Glomerular endothelial cell (primary cell): ENCODE measurements around the gene UNC5A. TPM values are rescaled to one million over a fixed set of nuclear protein-coding genes. Genes with fewer than 3 reads are reported as not detected.

Experiments
- DNase-seq: peaks from one replicate; pipeline ENCODE4 v3.0.0-alpha.2; 2011; ENCODE audit warnings: low read depth, low spot score; ENCODE audit errors: extremely low read depth
- total RNA-seq: library from RNA; depleted of rRNA; stranded (reverse); fragments of >200 nt; gene quantifications from 2 replicates; pipeline ENCODE4 v1.2.3, GENCODE V29; 2015

UNC5A gene
- total RNA-seq, 1 donor from 2014 or later: 18.5 TPM

- no peak for DNase-seq
These were observed 11.4 kb upstream of the UNC5A start for GRCh38 chr5:176798949-176799348.

GRCh38 chr5:176799488-176799887, 10.9 kb upstream of the UNC5A start:
- no peak for DNase-seq

- DNase-seq: no peak
These were observed 10.3 kb upstream of the UNC5A start for GRCh38 chr5:176800024-176800423.

- DNase-seq: no peak
These were observed 8.1 kb upstream of the UNC5A start for GRCh38 chr5:176802116-176802784.

- no peak for DNase-seq
These were observed 7.1 kb upstream of the UNC5A start for GRCh38 chr5:176803068-176803942.

GRCh38 chr5:176803943-176804498, 6.3 kb upstream of the UNC5A start:
- no peak for DNase-seq

GRCh38 chr5:176806137-176806536, 4.2 kb upstream of the UNC5A start:
- no peak for DNase-seq

GRCh38 chr5:176809544-176810080, 747 bp upstream of the UNC5A start:
- no peak for DNase-seq

GRCh38 chr5:176810687-176811501, 535 bp downstream of the UNC5A start:
- no peak for DNase-seq

GRCh38 chr5:176812269-176813259, 2.2 kb downstream of the UNC5A start:
- DNase-seq: no peak

- DNase-seq: no peak
These were observed 3.4 kb downstream of the UNC5A start for GRCh38 chr5:176813587-176814312.

GRCh38 chr5:176814313-176814685, 3.9 kb downstream of the UNC5A start:
- no peak for DNase-seq

- DNase-seq: no peak
These were observed 4.6 kb downstream of the UNC5A start for GRCh38 chr5:176814836-176815438.

GRCh38 chr5:176816043-176816745, 5.8 kb downstream of the UNC5A start:
- DNase-seq: no peak

- no peak for DNase-seq
These were observed 6.5 kb downstream of the UNC5A start for GRCh38 chr5:176816791-176817347.

- DNase-seq: no peak
These were observed 7.0 kb downstream of the UNC5A start for GRCh38 chr5:176817369-176817840.

GRCh38 chr5:176817841-176818377, 7.5 kb downstream of the UNC5A start:
- DNase-seq: no peak
